Endothelial cell of umbilical vein (primary cell): ENCODE data around the gene ITIH3. TPM values are rescaled to one million over a fixed set of nuclear protein-coding genes. Genes with fewer than 3 reads are reported as not detected.

Source experiments
- BruUV-seq: library from RNA; stranded (reverse); fragments of 400-500 nt; replicated peaks from 2 replicates; lab custom pipeline; 2021; lab: Mats Ljungman, UMichigan
- CTCF ChIA-PET: fragments of 300-600, 350-600 bp; sonication (Branson Sonifier 250); formaldehyde crosslinking; loops from one replicate; lab custom pipeline; 2021; ENCODE audit warnings: antibody characterized with exemption, inconsistent platforms; lab: Charles Lee
- POLR2A ChIA-PET: fragments of 300-600, 350-600 bp; sonication (Branson Sonifier 250); formaldehyde crosslinking; loops from one replicate; lab custom pipeline; 2021; ENCODE audit warnings: antibody characterized with exemption, inconsistent platforms; lab: Charles Lee
- DNase-seq: peaks from one replicate; pipeline ENCODE4 v3.0.0-alpha.2; 2011; ENCODE audit warnings: low read depth, low spot score
- FAIRE-seq: peaks from 2 replicates; lab custom pipeline; 2011; peaks lifted over from hg19 to GRCh38; lab: Jason Lieb, UNC
- H2AFZ ChIP-seq: 2 replicates; pipeline ENCODE4 v1.6.0; 2012; ENCODE audit warnings: low read depth, low read length, control low read depth, inconsistent platforms
- H3K27ac ChIP-seq: 2 replicates; pipeline ENCODE4 v1.5.1; 2011; ENCODE audit warnings: low read depth, mild to moderate bottlenecking, control low read depth, low read length, moderate library complexity; ENCODE audit not compliant: insufficient read depth
- H3K27me3 ChIP-seq, 2 experiments: 2 replicates each; pipeline versions ENCODE4 v1.6.0 to v1.6.1; 2011; ENCODE audit warnings: low read length in 2 of 2, mixed read lengths in 1 of 2; ENCODE audit not compliant: control insufficient read depth in 2 of 2, insufficient read depth in 2 of 2
- H3K36me3 ChIP-seq, 2 experiments: 2 replicates in 1 of 2; 3 replicates in 1 of 2; pipeline ENCODE4 v1.5.1; 2011; ENCODE audit warnings: low read length in 2 of 2, mild to moderate bottlenecking in 1 of 2, moderate library complexity in 1 of 2; ENCODE audit not compliant: control insufficient read depth in 2 of 2, insufficient read depth in 2 of 2; ENCODE audit errors: extremely low read depth in 1 of 2
- H3K4me1 ChIP-seq: 3 replicates; pipeline ENCODE4 v1.5.1; 2011; ENCODE audit warnings: mild to moderate bottlenecking, low read length; ENCODE audit not compliant: control insufficient read depth, insufficient read depth; ENCODE audit errors: extremely low read depth
- H3K4me2 ChIP-seq: 2 replicates; pipeline ENCODE4 v1.6.1; 2011; ENCODE audit warnings: low read length, control low read depth, mixed read lengths; ENCODE audit not compliant: insufficient read depth
- H3K4me3 ChIP-seq, 3 experiments: fragments of 200-600 bp in 1 of 3; sonication (generic), shearing (Covaris generic) in 1 of 3; replicated peaks in 1 of 3; 2 replicates each; pipeline ENCODE4 v1.5.1; 2011 to 2016; ENCODE audit warnings: control low read depth in 3 of 3, low read length in 3 of 3, mild to moderate bottlenecking in 2 of 3, inconsistent platforms in 1 of 3, low read depth in 1 of 3, moderate library complexity in 1 of 3; ENCODE audit not compliant: insufficient read depth in 1 of 3
- H3K79me2 ChIP-seq: 2 replicates; pipeline ENCODE4 v1.6.0; 2012; ENCODE audit warnings: low read length, inconsistent platforms; ENCODE audit not compliant: control insufficient read depth, insufficient read depth
- H3K9ac ChIP-seq: replicated peaks from 2 replicates; pipeline ENCODE3; 2011; ENCODE audit warnings: low read length, control low read depth; ENCODE audit not compliant: insufficient read depth; ENCODE audit errors: extremely low read depth
- H3K9me1 ChIP-seq: replicated peaks from 3 replicates; pipeline ENCODE4 v1.6.0; 2011; ENCODE audit warnings: mild to moderate bottlenecking, low read length; ENCODE audit not compliant: control insufficient read depth, insufficient read depth; ENCODE audit errors: extremely low read depth
- H3K9me3 ChIP-seq: replicated peaks from 2 replicates; pipeline ENCODE4 v1.5.1; 2012; ENCODE audit warnings: low read length, inconsistent platforms; ENCODE audit not compliant: control insufficient read depth, insufficient read depth
- H4K20me1 ChIP-seq: replicated peaks from 2 replicates; pipeline ENCODE3; 2011; ENCODE audit warnings: mild to moderate bottlenecking, low read length; ENCODE audit not compliant: control insufficient read depth, insufficient read depth; ENCODE audit errors: extremely low read depth
- EZH2 ChIP-seq: IDR thresholded peaks from 2 replicates; pipeline ENCODE4 v1.6.1; 2012; ENCODE audit warnings: borderline replicate concordance, low read depth, mild to moderate bottlenecking, moderate library complexity, low read length, inconsistent platforms; ENCODE audit not compliant: severe bottlenecking
- FOS ChIP-seq: IDR thresholded peaks from 2 replicates; pipeline ENCODE4 v1.6.1; 2011; ENCODE audit warnings: mild to moderate bottlenecking, low read length, moderate library complexity, borderline replicate concordance; ENCODE audit not compliant: insufficient read depth
- GATA2 ChIP-seq: IDR thresholded peaks from 2 replicates; pipeline ENCODE4 v1.7.0; 2011; ENCODE audit warnings: low read depth, mild to moderate bottlenecking, moderate library complexity, mixed read lengths, low read length; ENCODE audit not compliant: insufficient read length, insufficient read depth
- JUN ChIP-seq: IDR thresholded peaks from 2 replicates; pipeline ENCODE4 v1.6.1; 2011; ENCODE audit warnings: borderline replicate concordance, low read depth; ENCODE audit not compliant: insufficient read length, insufficient read depth
- MAX ChIP-seq: IDR thresholded peaks from 2 replicates; pipeline ENCODE4 v1.6.1; 2011; ENCODE audit not compliant: insufficient read depth, insufficient read length
- MYC ChIP-seq: IDR thresholded peaks from one replicate; pipeline ENCODE4 v1.6.1; 2011; ENCODE audit warnings: mild to moderate bottlenecking, low read depth, low read length
- POLR2A ChIP-seq: IDR thresholded peaks from 2 replicates; pipeline ENCODE4 v1.6.1; 2012; ENCODE audit warnings: low read depth, mild to moderate bottlenecking, control low read depth, low read length
- POLR2AphosphoS5 ChIP-seq: IDR thresholded peaks from 2 replicates; pipeline ENCODE4 v1.6.1; 2012; ENCODE audit warnings: low read depth, mild to moderate bottlenecking, control low read depth, low read length, moderate library complexity; ENCODE audit not compliant: insufficient read depth
- dilution Hi-C: fragments of 300-500 bp; cut with MboI; formaldehyde crosslinking; loops from one replicate; pipeline ENCODE4 v1.15.0; 2019; ENCODE audit warnings: low sequenced_read_pairs; ENCODE audit not compliant: extremely low pct_ligation_motif_present
- intact Hi-C: fragments of 100-400 bp; cut with micrococcal nuclease; formaldehyde crosslinking; loops from one replicate; pipeline ENCODE4 v1.10.0; 2022
- polyA plus RNA-seq, 4 experiments: library from polyadenylated mRNA; depleted of rRNA in 3 of 4; stranded (reverse) in 3 of 4; unstranded in 1 of 4; fragments of >200 nt; gene quantifications; 2 replicates each; pipeline versions ENCODE4 v1.2.1 to v1.2.3, GENCODE V29; 2011 to 2012; ENCODE audit warnings: missing spikeins in 1 of 4
- total RNA-seq: library from RNA; stranded (reverse); gene quantifications from 2 replicates; pipeline ENCODE4 v1.2.3, GENCODE V29; 2021
- TF ChIP-seq, protein P1 (sequence below), 2 donors: IDR thresholded peaks; 1 replicate in 1 of 2; 2 replicates in 1 of 2; pipeline ENCODE4 v1.5.1; 2011; ENCODE audit warnings: low read length in 2 of 2, mild to moderate bottlenecking in 2 of 2, moderate library complexity in 2 of 2, control low read depth in 1 of 2, inconsistent platforms in 1 of 2, low read depth in 1 of 2; ENCODE audit not compliant: insufficient read depth in 1 of 2; ENCODE audit errors: extremely low read depth in 1 of 2

Gene ITIH3
- total and polyA plus RNA-seq, 2 donors (not counting 3 experiments of a cell fraction or from before 2014, with no cell fraction given), result not detected

DNA sequence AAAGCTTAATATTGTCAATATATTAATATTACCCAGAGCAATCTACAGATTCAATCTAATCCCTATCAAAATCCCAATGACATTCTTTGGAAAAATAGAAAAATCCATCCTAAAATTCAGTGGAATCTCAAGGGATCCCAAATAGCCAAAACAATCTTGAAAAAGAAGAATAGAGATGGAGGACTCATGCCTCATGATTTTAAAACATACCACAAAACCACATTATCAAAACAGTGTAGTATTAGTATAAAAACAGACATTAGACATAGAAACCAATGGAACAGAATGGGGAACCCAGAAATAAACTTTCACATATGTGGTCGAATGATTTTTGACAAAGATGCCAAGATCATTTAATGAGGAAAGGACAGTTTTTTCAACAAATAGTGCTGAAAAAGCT, 38.5 kb upstream of the ITIH3 start:
- intact Hi-C loops, result no loop called here
- CTCF ChIA-PET, result no interaction called here

More for the DNA sequence above, 38.5 kb upstream of the ITIH3 start:
- Histone ChIP-seq H3K9me3 (no peaks in the 10 kb centered on the region), H3K9ac (no peak overlapping the region), H3K4me1 (no peaks in the 10 kb centered on the region), H3K4me3 (no peak overlapping the region), H4K20me1 (no peaks in the 10 kb centered on the region), H3K4me2 (no peak overlapping the region), H3K27me3 (no peaks in the 10 kb centered on the region), H3K79me2 (no peaks in the 10 kb centered on the region), H2AFZ (no peak overlapping the region), H3K36me3 (peaks cover 7 to 11% of the 10 kb centered on the region in 2 experiments), H3K27ac (no peak overlapping the region), H3K9me1 (no peaks in the 10 kb centered on the region)
- TF ChIP-seq, protein P1, sequence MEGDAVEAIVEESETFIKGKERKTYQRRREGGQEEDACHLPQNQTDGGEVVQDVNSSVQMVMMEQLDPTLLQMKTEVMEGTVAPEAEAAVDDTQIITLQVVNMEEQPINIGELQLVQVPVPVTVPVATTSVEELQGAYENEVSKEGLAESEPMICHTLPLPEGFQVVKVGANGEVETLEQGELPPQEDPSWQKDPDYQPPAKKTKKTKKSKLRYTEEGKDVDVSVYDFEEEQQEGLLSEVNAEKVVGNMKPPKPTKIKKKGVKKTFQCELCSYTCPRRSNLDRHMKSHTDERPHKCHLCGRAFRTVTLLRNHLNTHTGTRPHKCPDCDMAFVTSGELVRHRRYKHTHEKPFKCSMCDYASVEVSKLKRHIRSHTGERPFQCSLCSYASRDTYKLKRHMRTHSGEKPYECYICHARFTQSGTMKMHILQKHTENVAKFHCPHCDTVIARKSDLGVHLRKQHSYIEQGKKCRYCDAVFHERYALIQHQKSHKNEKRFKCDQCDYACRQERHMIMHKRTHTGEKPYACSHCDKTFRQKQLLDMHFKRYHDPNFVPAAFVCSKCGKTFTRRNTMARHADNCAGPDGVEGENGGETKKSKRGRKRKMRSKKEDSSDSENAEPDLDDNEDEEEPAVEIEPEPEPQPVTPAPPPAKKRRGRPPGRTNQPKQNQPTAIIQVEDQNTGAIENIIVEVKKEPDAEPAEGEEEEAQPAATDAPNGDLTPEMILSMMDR (IDR thresholded peaks at IDR 0.05; ENCODE audit: extremely low read depth in 1 of 2, insufficient read depth in 1 of 2, low read depth in 1 of 2, low read length in 2 of 2), result no peak
- TF ChIP-seq MYC (no peak), GATA2 (no peak), EZH2 (no peak), POLR2AphosphoS5 (no peak), FOS (no peak), MAX (no peak), JUN (no peak), POLR2A (no peak)
- dilution Hi-C loops, result no loop called here
- no peak for FAIRE-seq
- BruUV-seq, result no TSS peak
- no peak for DNase-seq
- POLR2A ChIA-PET, result no interaction called here
